ENCODE data around the gene PTPRM. TPM values are rescaled to one million over a fixed set of nuclear protein-coding genes. Genes with fewer than 3 reads are reported as not detected.

The PTPRM gene
- total RNA-seq, 1 experiment from 2014 or later = 42.3 TPM

DNA sequence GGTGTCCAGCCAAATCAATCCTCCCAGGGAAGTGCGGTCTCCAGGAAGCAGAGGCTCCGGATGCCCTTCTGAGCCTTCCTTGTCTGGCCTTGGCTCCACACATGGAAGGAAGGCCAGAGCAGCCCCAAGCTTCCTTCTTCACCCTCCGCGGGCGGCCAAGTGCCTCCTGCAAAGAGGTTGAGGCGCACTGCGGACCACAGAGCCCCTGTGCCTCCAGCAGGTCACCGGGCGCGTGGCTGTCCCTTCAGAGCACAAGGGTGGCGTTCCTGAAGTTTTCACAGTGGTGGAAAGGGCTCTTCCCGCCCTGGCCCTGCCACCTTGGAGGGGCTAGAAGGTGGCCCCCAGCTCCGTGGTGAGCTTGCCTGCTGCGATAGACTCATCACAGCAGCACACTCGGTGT is 866.2 kb downstream of the PTPRM start:
- H3K4me1 Mint-ChIP-seq (ENCODE audit: low read depth, unreplicated experiment) = no peaks in the 10 kb centered on the region
- H3K27me3 Mint-ChIP-seq (ENCODE audit: unreplicated experiment) = peaks cover 64% of the 10 kb centered on the region
- intact Hi-C loops (cut with micrococcal nuclease; ENCODE audit: unreplicated experiment) = no loop called here

DNA sequence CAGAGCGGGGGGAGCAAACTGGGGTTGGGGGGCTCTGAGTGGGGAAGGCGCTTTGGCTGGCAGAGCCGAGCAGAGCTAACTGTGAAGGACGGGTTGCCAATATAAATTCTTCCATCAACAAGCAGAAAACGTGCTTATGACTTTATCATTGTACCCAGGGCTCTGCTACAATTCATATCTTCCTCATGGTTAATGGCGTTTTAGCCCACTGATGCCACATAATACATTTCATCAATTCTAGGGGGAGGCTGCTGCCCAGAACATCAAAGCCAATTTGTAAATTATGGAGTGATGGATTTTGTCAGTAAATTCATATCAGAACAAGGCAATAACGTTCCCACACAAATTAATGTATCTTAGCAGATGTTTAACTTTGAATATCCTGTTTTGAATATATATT is 866.7 kb downstream of the PTPRM start:
- H3K4me1 Mint-ChIP-seq (ENCODE audit: low read depth, unreplicated experiment) = no peaks in the 10 kb centered on the region
- intact Hi-C loops (cut with micrococcal nuclease; ENCODE audit: unreplicated experiment) = no loop called here
- H3K27ac Mint-ChIP-seq (ENCODE audit: unreplicated experiment) = no peak overlapping the region
- H3K9me3 Mint-ChIP-seq (ENCODE audit: low read depth, unreplicated experiment) = no peaks in the 10 kb centered on the region
- no peaks in the 10 kb centered on the region for H3K36me3 Mint-ChIP-seq (ENCODE audit: insufficient read depth, unreplicated experiment)
- no peak overlapping the region for H3K4me3 Mint-ChIP-seq (ENCODE audit: low read depth, unreplicated experiment)
- no TSS peak for BruUV-seq (replicated peaks)
- TF ChIP-seq, protein P1, sequence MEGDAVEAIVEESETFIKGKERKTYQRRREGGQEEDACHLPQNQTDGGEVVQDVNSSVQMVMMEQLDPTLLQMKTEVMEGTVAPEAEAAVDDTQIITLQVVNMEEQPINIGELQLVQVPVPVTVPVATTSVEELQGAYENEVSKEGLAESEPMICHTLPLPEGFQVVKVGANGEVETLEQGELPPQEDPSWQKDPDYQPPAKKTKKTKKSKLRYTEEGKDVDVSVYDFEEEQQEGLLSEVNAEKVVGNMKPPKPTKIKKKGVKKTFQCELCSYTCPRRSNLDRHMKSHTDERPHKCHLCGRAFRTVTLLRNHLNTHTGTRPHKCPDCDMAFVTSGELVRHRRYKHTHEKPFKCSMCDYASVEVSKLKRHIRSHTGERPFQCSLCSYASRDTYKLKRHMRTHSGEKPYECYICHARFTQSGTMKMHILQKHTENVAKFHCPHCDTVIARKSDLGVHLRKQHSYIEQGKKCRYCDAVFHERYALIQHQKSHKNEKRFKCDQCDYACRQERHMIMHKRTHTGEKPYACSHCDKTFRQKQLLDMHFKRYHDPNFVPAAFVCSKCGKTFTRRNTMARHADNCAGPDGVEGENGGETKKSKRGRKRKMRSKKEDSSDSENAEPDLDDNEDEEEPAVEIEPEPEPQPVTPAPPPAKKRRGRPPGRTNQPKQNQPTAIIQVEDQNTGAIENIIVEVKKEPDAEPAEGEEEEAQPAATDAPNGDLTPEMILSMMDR (IDR thresholded peaks at IDR 0.05; ENCODE audit: unreplicated experiment) = no peak
- CTCF ChIA-PET = no interaction called here
- peaks cover 59% of the 10 kb centered on the region for H3K27me3 Mint-ChIP-seq (ENCODE audit: unreplicated experiment)
- DNase-seq = no peak

More for the DNA sequence above, 866.2 kb downstream of the PTPRM start:
- BruUV-seq (replicated peaks) = no TSS peak
- no peak for DNase-seq
- CTCF ChIA-PET = no interaction called here
- TF ChIP-seq, protein P1 (IDR thresholded peaks at IDR 0.05; ENCODE audit: unreplicated experiment) = no peak
- no peaks in the 10 kb centered on the region for H3K36me3 Mint-ChIP-seq (ENCODE audit: insufficient read depth, unreplicated experiment)
- no peak overlapping the region for H3K4me3 Mint-ChIP-seq (ENCODE audit: low read depth, unreplicated experiment)
- no peaks in the 10 kb centered on the region for H3K9me3 Mint-ChIP-seq (ENCODE audit: low read depth, unreplicated experiment)
- H3K27ac Mint-ChIP-seq (ENCODE audit: unreplicated experiment) = no peak overlapping the region

- CTCF ChIA-PET = interaction anchor here (0.5 kb wide), 1 partner anchor 94 kb away, joined by 8 read pairs; no protein-coding TSS in a partner anchor
- BruUV-seq (replicated peaks) = no TSS peak
- DNase-seq = no peak
- Mint-ChIP-seq H3K4me1 (ENCODE audit: low read depth, unreplicated experiment) (no peaks in the 10 kb centered on the region), H3K9me3 (ENCODE audit: low read depth, unreplicated experiment) (peaks cover under 1% of the 10 kb centered on the region), H3K27me3 (ENCODE audit: unreplicated experiment) (peaks cover 54% of the 10 kb centered on the region), H3K4me3 (ENCODE audit: low read depth, unreplicated experiment) (no peak overlapping the region), H3K27ac (ENCODE audit: unreplicated experiment) (no peak overlapping the region), H3K36me3 (ENCODE audit: insufficient read depth, unreplicated experiment) (no peaks in the 10 kb centered on the region)
- TF ChIP-seq, protein P1 (IDR thresholded peaks at IDR 0.05; ENCODE audit: unreplicated experiment) = no peak
- intact Hi-C loops (cut with micrococcal nuclease; ENCODE audit: unreplicated experiment) = no loop called here
Measured at GRCh38 chr18:8435376-8435775, 868.3 kb downstream of the PTPRM start.

- Mint-ChIP-seq H3K9me3 (ENCODE audit: low read depth, unreplicated experiment) (peaks cover 5% of the 10 kb centered on the region), H3K36me3 (ENCODE audit: insufficient read depth, unreplicated experiment) (no peaks in the 10 kb centered on the region), H3K27me3 (ENCODE audit: unreplicated experiment) (peaks cover 30% of the 10 kb centered on the region), H3K27ac (ENCODE audit: unreplicated experiment) (no peak overlapping the region), H3K4me3 (ENCODE audit: low read depth, unreplicated experiment) (no peak overlapping the region), H3K4me1 (ENCODE audit: low read depth, unreplicated experiment) (no peaks in the 10 kb centered on the region)
- intact Hi-C loops (cut with micrococcal nuclease; ENCODE audit: unreplicated experiment) = no loop called here
- no peak for DNase-seq
- no TSS peak for BruUV-seq (replicated peaks)
- TF ChIP-seq, protein P1 (IDR thresholded peaks at IDR 0.05; ENCODE audit: unreplicated experiment) = no peak
- CTCF ChIA-PET = interaction anchor here (0.6 to 0.7 kb wide), 2 partner anchors 389 to 709 kb away, joined by 3 to 4 read pairs; no protein-coding TSS in a partner anchor
Measured at GRCh38 chr18:8439055-8439454, 871.9 kb downstream of the PTPRM start.

Measured in Calu3 (cell line).